DND-41 (cell line): ENCODE results near the gene OAS1.

Experiments
- EZH2 ChIP-seq: IDR thresholded peaks from 3 replicates; pipeline ENCODE4 v1.6.1; 2012; ENCODE audit warnings: borderline replicate concordance, low read depth, mild to moderate bottlenecking, moderate library complexity, low read length, inconsistent platforms; ENCODE audit not compliant: severe bottlenecking
- TF ChIP-seq, protein P1 (sequence below): IDR thresholded peaks from 2 replicates; pipeline ENCODE4 v1.5.1; 2012; ENCODE audit warnings: borderline replicate concordance, low read length, moderate library complexity, mild to moderate bottlenecking; ENCODE audit not compliant: poor library complexity, severe bottlenecking; ENCODE audit errors: extremely low read depth

- TF ChIP-seq, protein P1, sequence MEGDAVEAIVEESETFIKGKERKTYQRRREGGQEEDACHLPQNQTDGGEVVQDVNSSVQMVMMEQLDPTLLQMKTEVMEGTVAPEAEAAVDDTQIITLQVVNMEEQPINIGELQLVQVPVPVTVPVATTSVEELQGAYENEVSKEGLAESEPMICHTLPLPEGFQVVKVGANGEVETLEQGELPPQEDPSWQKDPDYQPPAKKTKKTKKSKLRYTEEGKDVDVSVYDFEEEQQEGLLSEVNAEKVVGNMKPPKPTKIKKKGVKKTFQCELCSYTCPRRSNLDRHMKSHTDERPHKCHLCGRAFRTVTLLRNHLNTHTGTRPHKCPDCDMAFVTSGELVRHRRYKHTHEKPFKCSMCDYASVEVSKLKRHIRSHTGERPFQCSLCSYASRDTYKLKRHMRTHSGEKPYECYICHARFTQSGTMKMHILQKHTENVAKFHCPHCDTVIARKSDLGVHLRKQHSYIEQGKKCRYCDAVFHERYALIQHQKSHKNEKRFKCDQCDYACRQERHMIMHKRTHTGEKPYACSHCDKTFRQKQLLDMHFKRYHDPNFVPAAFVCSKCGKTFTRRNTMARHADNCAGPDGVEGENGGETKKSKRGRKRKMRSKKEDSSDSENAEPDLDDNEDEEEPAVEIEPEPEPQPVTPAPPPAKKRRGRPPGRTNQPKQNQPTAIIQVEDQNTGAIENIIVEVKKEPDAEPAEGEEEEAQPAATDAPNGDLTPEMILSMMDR = no peak
- TF ChIP-seq EZH2 = no peak
These were observed 58.9 kb downstream of the OAS1 start for GRCh38 chr12:112965643-112966042.
